ENCODE results near the gene PRKCA.

The PRKCA gene

GRCh38 chr17:66567234-66568170, 265.1 kb downstream of the PRKCA start:
- peak; percentile 57 to 77 for DNase-seq (ENCODE audit: low read depth in 1 of 2, low spot score in 1 of 2)

- no peak for DNase-seq (ENCODE audit: low read depth in 1 of 2, low spot score in 1 of 2)
These were observed 267.2 kb downstream of the PRKCA start for GRCh38 chr17:66569572-66569971.

DNA sequence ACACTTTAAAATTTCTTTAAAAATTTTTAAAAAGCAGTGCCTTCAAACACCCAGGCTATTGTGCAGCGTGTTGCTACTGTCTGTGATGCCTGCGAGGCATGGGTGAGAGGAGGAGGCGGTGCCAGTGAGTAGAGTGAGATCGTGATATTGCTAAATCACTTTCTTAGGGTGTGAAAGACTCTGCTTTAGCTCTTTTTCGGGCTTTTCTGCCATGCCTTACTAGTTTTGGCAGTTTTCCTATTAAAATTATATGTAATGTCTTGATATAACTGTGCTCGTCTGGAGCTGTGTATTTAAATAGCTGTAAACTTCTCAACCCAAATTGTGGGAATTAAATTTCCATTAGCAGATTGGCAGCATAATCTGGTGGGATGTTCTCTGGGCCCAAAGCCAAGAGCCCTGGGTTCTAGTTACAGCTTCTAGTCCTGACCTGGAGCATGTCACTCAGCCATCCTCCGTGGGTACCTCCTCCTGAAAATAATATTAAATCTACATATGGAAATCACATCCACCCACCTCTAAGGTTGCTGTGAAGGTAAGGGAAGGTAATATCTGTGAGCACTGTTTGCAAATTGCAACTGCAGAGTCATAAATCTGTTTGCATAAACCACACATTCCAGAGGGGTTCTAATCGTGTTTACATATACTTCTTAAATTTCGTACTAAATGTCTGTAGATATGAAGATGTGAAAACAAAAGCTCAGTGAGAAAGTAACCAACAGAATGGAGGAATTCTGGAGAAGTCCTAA, 268.2 kb downstream of the PRKCA start:
- DNase-seq (ENCODE audit: low read depth in 1 of 2, low spot score in 1 of 2): no peak

GRCh38 chr17:66571745-66572144, 269.3 kb downstream of the PRKCA start:
- no peak for DNase-seq (ENCODE audit: low read depth in 1 of 2, low spot score in 1 of 2)

DNA sequence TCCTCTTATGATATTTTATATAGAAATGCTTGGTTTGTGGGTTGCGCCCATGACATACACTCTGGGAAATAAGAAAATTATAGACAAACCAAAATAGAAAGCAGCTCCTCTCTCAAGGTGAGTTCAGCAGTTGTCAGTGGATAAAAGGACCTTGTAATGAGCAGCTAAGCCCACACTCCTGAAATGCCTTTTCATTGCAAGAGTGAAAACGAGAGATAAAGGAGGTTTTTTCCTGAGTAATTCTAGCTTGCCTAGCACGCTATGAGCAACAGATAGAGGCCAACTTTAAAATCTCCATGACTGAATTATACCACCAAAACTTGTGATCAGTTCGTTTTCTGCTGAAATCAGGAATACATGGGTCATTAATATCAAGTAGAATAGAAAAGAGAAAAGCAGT, 270.7 kb downstream of the PRKCA start:
- no peak for DNase-seq (ENCODE audit: low read depth in 1 of 2, low spot score in 1 of 2)

DNA sequence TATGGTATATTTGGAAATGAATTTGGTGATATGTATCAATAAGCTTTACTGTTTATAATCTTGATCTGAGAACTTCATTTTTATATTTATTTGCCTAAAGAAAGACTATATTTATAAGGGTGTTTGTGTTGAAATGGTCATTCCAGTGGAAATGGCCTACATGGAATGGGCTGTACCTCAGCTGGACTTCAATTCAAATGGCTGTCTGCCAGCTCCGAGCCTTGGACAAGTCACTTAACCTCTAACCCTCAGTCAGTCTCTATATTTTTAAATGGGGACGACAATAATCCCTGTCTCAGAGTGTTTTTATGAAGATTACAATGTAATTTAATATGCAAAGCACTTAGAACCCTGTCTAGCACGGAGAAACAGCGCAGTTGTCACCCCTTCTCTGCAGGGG, 271.7 kb downstream of the PRKCA start:
- no peak for DNase-seq (ENCODE audit: low read depth in 1 of 2, low spot score in 1 of 2)

- no peak for DNase-seq (ENCODE audit: low read depth in 1 of 2, low spot score in 1 of 2)
These were observed 274.1 kb downstream of the PRKCA start for GRCh38 chr17:66576473-66576872.

GRCh38 chr17:66577041-66577440, 274.6 kb downstream of the PRKCA start:
- DNase-seq (ENCODE audit: low read depth in 1 of 2, low spot score in 1 of 2): no peak

DNA sequence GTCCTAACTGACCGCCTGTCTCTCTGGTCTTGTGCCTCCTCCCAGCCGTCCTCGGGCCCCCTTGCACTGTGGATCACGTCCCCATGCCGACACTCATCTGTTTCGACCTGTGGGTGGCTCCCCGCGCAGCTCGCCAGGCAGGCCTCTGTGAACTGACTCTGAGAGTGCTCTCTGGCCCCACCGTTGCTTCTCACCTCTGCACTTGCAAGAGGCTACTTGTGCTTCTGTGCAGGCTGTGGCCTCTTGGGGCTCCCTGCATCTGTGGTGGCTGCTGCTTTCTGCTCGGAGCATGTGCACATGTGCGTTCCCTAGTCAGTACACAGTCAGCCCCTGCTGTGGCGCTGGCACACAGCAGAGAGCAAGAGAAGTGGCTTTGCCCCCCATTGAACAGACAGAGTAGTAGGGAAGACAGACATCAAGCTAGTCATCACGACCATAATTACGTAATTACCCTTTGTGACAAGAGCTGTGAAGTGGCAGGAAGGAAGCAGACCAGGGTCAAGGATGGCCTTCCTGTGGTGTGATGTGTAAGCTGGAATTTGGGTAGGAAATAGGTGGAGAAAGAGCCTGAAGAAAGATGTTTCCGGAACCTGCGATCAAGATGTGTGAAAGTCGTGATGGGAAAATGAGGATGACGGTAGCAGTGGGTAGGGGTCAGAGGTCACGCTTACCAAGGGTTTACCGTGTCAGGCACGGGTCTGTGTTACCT, 276.5 kb downstream of the PRKCA start:
- DNase-seq (ENCODE audit: low read depth in 1 of 2, low spot score in 1 of 2): no peak

GRCh38 chr17:66579556-66579955, 277.1 kb downstream of the PRKCA start:
- DNase-seq (ENCODE audit: low read depth in 1 of 2, low spot score in 1 of 2): no peak

- DNase-seq (ENCODE audit: low read depth in 1 of 2, low spot score in 1 of 2): no peak
These were observed 278.0 kb downstream of the PRKCA start for GRCh38 chr17:66580184-66580955.

- no peak for DNase-seq (ENCODE audit: low read depth in 1 of 2, low spot score in 1 of 2)
These were observed 278.6 kb downstream of the PRKCA start for GRCh38 chr17:66580956-66581391.

DNA sequence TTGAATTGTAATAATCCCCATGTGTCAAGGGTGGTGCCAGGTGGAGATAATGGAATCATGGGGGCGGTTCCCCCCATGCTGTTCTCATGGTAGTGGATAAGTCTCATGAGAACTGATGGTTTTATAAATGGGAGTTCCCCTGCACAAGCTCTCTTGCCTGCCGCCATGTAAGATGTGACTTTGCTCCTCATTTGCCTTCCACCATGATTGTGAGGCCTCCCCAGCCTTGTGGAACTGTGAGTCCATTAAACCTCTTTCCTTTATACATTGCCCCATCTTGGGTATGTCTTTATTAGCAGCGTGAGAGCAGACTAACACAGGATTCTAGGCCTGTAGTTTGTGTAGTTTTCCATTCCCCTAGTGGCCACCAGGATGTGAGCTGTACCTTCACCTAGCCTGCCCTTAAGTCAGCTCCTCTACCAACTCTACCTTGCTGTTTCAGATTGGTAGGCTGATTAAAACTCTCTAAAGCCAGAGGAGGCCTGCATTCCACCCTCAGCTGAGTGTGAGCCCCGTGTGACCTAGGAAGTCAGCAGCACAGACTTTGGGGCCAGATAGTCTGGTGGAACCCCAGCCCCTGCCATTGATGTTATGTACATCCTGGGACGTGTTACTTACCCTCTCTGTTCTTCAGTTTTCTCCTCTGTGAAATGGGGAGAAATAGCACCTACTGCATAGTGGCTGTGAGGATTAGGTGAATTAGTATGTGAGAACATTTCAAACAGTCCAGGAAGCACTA, 280.1 kb downstream of the PRKCA start:
- no peak for DNase-seq (ENCODE audit: low read depth in 1 of 2, low spot score in 1 of 2)

- no peak for DNase-seq (ENCODE audit: low read depth in 1 of 2, low spot score in 1 of 2)
These were observed 280.8 kb downstream of the PRKCA start for GRCh38 chr17:66583112-66583748.

DNA sequence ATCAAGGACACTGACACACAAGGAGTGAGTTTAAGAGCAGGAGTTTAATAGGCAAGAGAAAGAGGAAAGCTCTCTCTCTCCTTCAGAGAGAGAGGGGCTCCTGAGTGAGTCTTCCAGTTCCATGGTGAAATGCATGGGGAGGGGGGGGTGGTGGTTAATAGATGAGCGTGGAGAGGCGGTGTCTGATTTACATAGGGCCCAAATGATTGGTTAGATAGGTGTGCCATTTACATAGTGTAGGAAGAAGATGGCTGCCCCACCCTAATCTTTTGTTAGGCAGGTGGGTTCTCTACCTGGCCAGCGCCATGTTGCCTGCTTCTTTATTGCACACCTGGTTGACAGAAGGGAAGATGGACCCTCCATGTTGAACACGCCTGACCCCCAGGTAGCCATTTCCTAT, 282.5 kb downstream of the PRKCA start:
- DNase-seq (ENCODE audit: low read depth in 1 of 2, low spot score in 1 of 2): no peak

GRCh38 chr17:66585472-66585871, 283.1 kb downstream of the PRKCA start:
- DNase-seq (ENCODE audit: low read depth in 1 of 2, low spot score in 1 of 2): no peak

DNA sequence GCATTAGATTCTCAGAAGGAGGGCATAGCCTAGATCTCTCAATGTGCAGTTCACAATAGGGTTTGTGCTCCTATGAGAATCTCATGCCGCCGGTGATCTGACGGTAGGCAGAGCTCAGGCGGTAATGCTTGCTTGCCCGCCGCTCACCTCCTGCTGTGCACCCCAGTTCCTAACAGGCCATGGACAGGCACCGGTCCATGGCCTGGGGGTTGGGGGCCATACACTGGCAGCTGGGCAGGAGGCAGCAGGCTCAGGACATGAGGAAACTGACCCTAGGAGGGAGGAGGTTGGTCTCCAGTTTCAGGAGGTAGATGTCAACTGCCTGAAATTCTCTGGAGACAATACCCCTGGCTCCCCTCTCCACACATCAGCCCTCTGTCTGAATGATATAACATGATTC, 287.5 kb downstream of the PRKCA start:
- no peak for DNase-seq (ENCODE audit: low read depth in 1 of 2, low spot score in 1 of 2)

DNA sequence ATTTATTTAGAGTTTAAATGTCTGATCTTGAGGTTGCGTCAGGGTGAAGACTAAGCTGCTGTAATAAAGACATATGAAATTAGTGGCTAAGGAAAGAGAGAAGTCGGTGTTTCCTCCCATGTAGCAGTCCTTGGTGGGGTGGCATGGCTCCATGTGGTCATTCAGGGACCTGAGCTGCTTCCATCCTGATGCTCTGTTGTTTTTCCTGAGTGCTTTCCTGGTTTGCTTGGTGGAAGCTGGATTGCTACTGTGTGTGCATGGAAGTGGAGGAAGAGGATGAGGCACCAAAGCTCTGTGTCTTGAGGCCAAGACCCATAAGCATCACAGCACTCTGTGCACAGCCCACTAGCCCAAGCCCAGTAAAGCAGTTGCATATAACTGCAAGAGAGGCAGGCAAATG, 290.7 kb downstream of the PRKCA start:
- no peak for DNase-seq (ENCODE audit: low read depth in 1 of 2, low spot score in 1 of 2)

DNA sequence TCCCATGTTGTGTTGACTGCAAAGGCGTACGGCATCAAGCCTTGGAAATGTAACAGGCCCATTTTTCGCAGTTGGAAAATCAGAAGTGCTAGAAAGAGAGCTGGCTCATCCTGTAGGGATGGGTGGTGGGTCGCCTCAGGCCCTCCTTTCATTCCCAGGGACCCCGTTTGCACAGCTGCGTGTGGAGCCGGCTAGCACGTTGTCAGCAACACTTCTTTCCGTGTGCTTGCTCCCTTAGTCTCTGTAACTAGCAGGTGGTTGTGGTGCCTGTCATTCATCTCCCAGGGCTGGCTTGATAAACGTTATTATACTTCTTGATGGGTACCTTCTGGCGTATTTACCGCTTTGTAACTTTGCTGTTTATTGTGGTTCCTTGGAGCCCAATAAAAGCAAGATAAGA, 293.5 kb downstream of the PRKCA start:
- DNase-seq (ENCODE audit: low read depth in 1 of 2, low spot score in 1 of 2): no peak
